GM12878 (cell line): ENCODE measurements around the gene CREB5.

ENCODE experiments used
- ASH2L ChIP-seq: fragments of 300-600, 200-600 bp; sonication (generic); IDR thresholded peaks from 2 replicates; pipeline ENCODE4 v1.6.1; 2017; ENCODE audit warnings: low read depth, mild to moderate bottlenecking, borderline replicate concordance
- BHLHE40 ChIP-seq, 2 experiments: fragments of 450-650 bp in 1 of 2; IDR thresholded peaks; 2 replicates each; pipeline ENCODE4 v1.6.1; 2011 to 2017; ENCODE audit warnings: low read depth in 2 of 2, borderline replicate concordance in 1 of 2, improper control_type of control experiment in 1 of 2, low read length in 1 of 2, mild to moderate bottlenecking in 1 of 2
- EP300 ChIP-seq, 2 experiments: fragments of 150-350 bp in 1 of 2; IDR thresholded peaks; 2 replicates each; pipeline ENCODE4 v1.6.1; 2011 to 2012; ENCODE audit warnings: low read depth in 2 of 2, low read length in 2 of 2, borderline replicate concordance in 1 of 2, improper control_type of control experiment in 1 of 2, inconsistent platforms in 1 of 2; ENCODE audit not compliant: control insufficient read depth in 1 of 2
- ESRRA ChIP-seq: IDR thresholded peaks from 2 replicates; pipeline ENCODE4 v1.6.1; 2012; ENCODE audit warnings: mild to moderate bottlenecking, low read length, improper control_type of control experiment
- EZH2 ChIP-seq: IDR thresholded peaks from 2 replicates; pipeline ENCODE4 v1.6.1; 2012; ENCODE audit warnings: low read depth, mild to moderate bottlenecking, control low read depth, inconsistent platforms, low read length, borderline replicate concordance; ENCODE audit not compliant: control insufficient read depth
- KAT2A ChIP-seq: conservative IDR thresholded peaks from 2 replicates; pipeline ENCODE4 v1.6.1; 2011; ENCODE audit warnings: low read depth, low read length; ENCODE audit not compliant: control insufficient read depth
- MXI1 ChIP-seq: fragments of 150-350 bp; IDR thresholded peaks from 2 replicates; pipeline ENCODE4 v1.6.1; 2011; ENCODE audit warnings: low read depth, mild to moderate bottlenecking, inconsistent platforms, low read length, improper control_type of control experiment
- NFIC ChIP-seq: IDR thresholded peaks from 2 replicates; pipeline ENCODE4 v1.6.1; 2012; ENCODE audit warnings: low read depth, mild to moderate bottlenecking, inconsistent platforms, low read length, moderate library complexity
- POLR2AphosphoS5 ChIP-seq: IDR thresholded peaks from 2 replicates; pipeline ENCODE4 v1.6.1; 2011; ENCODE audit warnings: mild to moderate bottlenecking, low read length, inconsistent platforms
- SREBF2 ChIP-seq: IDR thresholded peaks from 2 replicates; pipeline ENCODE4 v1.6.1; 2012; ENCODE audit warnings: mild to moderate bottlenecking, low read length
- TARDBP ChIP-seq: IDR thresholded peaks from 2 replicates; pipeline ENCODE4 v1.6.1; 2016; ENCODE audit warnings: borderline replicate concordance
- ZNF217 ChIP-seq: fragments of 450-650 bp; IDR thresholded peaks from 2 replicates; pipeline ENCODE4 v1.6.1; 2017; ENCODE audit warnings: antibody characterized with exemption, mild to moderate bottlenecking
- TF ChIP-seq, protein P1 (sequence below), 3 experiments: IDR thresholded peaks in 2 of 3; conservative IDR thresholded peaks in 1 of 3; 2 replicates each; pipeline ENCODE4 v1.5.1; 2011; ENCODE audit warnings: low read depth in 3 of 3, low read length in 3 of 3, mild to moderate bottlenecking in 3 of 3, control low read depth in 2 of 3, moderate library complexity in 2 of 3, inconsistent platforms in 1 of 3, mixed read lengths in 1 of 3; ENCODE audit not compliant: control insufficient read depth in 2 of 3, insufficient read depth in 1 of 3; ENCODE audit errors: extremely low read depth in 1 of 3
- TF ChIP-seq, protein P2 (sequence below): fragments of 450-650 bp; IDR thresholded peaks from 2 replicates; pipeline ENCODE4 v1.6.1; 2017; ENCODE audit warnings: antibody characterized with exemption, mild to moderate bottlenecking, moderate library complexity

DNA sequence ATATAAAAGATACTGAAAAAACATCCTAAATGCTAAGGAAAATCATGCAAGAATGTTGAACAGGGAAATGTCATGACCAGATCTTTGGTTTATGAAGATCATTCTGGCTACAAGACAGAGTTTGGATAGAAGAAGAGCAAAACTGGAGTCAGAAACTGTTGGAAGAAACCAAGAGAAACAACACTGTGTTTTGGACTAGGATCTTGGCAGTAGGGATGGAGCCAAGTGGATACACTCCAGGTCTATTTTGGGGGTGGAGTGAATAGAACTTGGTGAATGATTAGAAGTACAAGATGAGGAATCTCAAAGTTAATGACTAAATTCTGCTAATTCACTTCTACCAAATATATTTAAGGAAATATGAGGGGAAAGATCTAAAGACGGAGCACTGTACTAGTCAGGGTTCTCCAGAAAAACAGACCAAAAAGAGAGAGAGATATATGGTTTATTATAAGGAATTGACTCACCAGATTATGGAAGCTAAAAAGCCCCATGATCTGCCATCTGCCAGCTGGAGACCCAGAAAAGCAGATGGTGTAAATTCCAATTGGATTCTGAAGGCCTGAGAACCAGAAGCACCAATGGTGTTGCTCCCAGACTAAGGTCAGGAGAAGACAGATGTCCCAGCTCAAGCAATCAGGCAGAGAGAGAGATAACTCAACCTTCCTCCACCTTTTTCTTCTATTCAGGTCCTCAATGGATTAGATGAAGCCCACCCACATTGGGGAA lies 290.9 kb downstream of the CREB5 start:
- TF ChIP-seq, protein P1, sequence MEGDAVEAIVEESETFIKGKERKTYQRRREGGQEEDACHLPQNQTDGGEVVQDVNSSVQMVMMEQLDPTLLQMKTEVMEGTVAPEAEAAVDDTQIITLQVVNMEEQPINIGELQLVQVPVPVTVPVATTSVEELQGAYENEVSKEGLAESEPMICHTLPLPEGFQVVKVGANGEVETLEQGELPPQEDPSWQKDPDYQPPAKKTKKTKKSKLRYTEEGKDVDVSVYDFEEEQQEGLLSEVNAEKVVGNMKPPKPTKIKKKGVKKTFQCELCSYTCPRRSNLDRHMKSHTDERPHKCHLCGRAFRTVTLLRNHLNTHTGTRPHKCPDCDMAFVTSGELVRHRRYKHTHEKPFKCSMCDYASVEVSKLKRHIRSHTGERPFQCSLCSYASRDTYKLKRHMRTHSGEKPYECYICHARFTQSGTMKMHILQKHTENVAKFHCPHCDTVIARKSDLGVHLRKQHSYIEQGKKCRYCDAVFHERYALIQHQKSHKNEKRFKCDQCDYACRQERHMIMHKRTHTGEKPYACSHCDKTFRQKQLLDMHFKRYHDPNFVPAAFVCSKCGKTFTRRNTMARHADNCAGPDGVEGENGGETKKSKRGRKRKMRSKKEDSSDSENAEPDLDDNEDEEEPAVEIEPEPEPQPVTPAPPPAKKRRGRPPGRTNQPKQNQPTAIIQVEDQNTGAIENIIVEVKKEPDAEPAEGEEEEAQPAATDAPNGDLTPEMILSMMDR (IDR thresholded peaks at IDR 0.05 in 2 of 3, conservative IDR thresholded peaks at IDR 0.05 in 1 of 3; ENCODE audit: control insufficient read depth in 2 of 3, extremely low read depth in 1 of 3, insufficient read depth in 1 of 3, low read depth in 3 of 3, low read length in 3 of 3): no peak
- TF ChIP-seq EP300 (IDR thresholded peaks at IDR 0.05; ENCODE audit: borderline replicate concordance in 1 of 2, control insufficient read depth in 1 of 2, low read depth in 2 of 2, low read length in 2 of 2) (no peak), EZH2 (no peak), ASH2L (no peak), BHLHE40 (IDR thresholded peaks at IDR 0.05; ENCODE audit: borderline replicate concordance in 1 of 2, low read depth in 2 of 2, low read length in 1 of 2) (no peak), POLR2AphosphoS5 (no peak), SREBF2 (no peak), MXI1 (no peak), KAT2A (no peak), ZNF217 (no peak), ESRRA (no peak), TARDBP (no peak), NFIC (no peak)
- TF ChIP-seq, protein P2, sequence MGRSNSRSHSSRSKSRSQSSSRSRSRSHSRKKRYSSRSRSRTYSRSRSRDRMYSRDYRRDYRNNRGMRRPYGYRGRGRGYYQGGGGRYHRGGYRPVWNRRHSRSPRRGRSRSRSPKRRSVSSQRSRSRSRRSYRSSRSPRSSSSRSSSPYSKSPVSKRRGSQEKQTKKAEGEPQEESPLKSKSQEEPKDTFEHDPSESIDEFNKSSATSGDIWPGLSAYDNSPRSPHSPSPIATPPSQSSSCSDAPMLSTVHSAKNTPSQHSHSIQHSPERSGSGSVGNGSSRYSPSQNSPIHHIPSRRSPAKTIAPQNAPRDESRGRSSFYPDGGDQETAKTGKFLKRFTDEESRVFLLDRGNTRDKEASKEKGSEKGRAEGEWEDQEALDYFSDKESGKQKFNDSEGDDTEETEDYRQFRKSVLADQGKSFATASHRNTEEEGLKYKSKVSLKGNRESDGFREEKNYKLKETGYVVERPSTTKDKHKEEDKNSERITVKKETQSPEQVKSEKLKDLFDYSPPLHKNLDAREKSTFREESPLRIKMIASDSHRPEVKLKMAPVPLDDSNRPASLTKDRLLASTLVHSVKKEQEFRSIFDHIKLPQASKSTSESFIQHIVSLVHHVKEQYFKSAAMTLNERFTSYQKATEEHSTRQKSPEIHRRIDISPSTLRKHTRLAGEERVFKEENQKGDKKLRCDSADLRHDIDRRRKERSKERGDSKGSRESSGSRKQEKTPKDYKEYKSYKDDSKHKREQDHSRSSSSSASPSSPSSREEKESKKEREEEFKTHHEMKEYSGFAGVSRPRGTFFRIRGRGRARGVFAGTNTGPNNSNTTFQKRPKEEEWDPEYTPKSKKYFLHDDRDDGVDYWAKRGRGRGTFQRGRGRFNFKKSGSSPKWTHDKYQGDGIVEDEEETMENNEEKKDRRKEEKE: no peak
